HepG2 (cell line): ENCODE data around the gene MEF2B. TPM values are rescaled to one million over a fixed set of nuclear protein-coding genes. Genes with fewer than 3 reads are reported as not detected.

Source experiments
- ATAC-seq: fragments of 200-7000 bp; cut with Tn5 transposase; 3 replicates; pipeline ENCODE4 v1.9.1; 2020; ENCODE audit warnings: mild to moderate bottlenecking, moderate library complexity
- BruUV-seq: library from RNA; stranded (reverse); fragments of 400-500 nt; replicated peaks from 2 replicates; lab custom pipeline; 2021; lab: Mats Ljungman, UMichigan
- CTCF ChIA-PET: fragments of 300-600 bp; formaldehyde crosslinking; extraction: SDS; loops from one replicate; lab custom pipeline; 2021; ENCODE audit warnings: low total read pairs, inconsistent platforms, low intra/inter-chr PET ratio; lab: Yijun Ruan, JAX
- POLR2A ChIA-PET: fragments of 350-600 bp; sonication (Branson Sonifier 250); formaldehyde crosslinking; loops from one replicate; lab custom pipeline; 2020; ENCODE audit warnings: antibody characterized with exemption, inconsistent platforms; lab: Yijun Ruan, JAX
- DNase-seq: peaks from one replicate; pipeline ENCODE4 v3.0.0-alpha.2; 2015; ENCODE audit warnings: low spot score
- FAIRE-seq: peaks from 3 replicates; lab custom pipeline; 2011; peaks lifted over from hg19 to GRCh38; lab: Jason Lieb, UNC
- H2AFZ ChIP-seq: one replicate; pipeline ENCODE4 v1.6.1; 2011; ENCODE audit warnings: low read length, inconsistent platforms
- H3K27ac ChIP-seq: fragments of 300-600 bp; 3 replicates; pipeline ENCODE4 v1.8.0; 2011; ENCODE audit warnings: mixed run types, mild to moderate bottlenecking, mixed read lengths, low read length, inconsistent platforms; ENCODE audit not compliant: insufficient read depth; ENCODE audit errors: extremely low read length
- H3K27me3 ChIP-seq, 2 experiments: fragments of 200-600 bp in 1 of 2; 2 replicates in 1 of 2; 3 replicates in 1 of 2; pipeline versions ENCODE4 v1.6.0 to v1.8.0; 2011; ENCODE audit warnings: low read length in 2 of 2, mild to moderate bottlenecking in 2 of 2, moderate library complexity in 2 of 2, inconsistent platforms in 1 of 2; ENCODE audit not compliant: insufficient read depth in 2 of 2, control insufficient read depth in 1 of 2
- H3K36me3 ChIP-seq, 2 experiments: fragments of 200-600 bp in 1 of 2; replicated peaks in 1 of 2; 2 replicates in 1 of 2; 3 replicates in 1 of 2; pipeline versions ENCODE4 v1.5.1 to v1.8.0; 2011; ENCODE audit warnings: low read length in 2 of 2, inconsistent platforms in 1 of 2; ENCODE audit not compliant: insufficient read depth in 2 of 2, control insufficient read depth in 1 of 2
- H3K4me1 ChIP-seq: 2 replicates; pipeline ENCODE4 v1.5.1; 2012; ENCODE audit warnings: low read length, inconsistent platforms; ENCODE audit not compliant: insufficient read depth
- H3K4me2 ChIP-seq: 2 replicates; pipeline ENCODE4 v1.6.0; 2011; ENCODE audit warnings: low read depth, low read length, inconsistent platforms
- H3K4me3 ChIP-seq, 3 experiments: fragments of 200-600 bp in 1 of 3; sonication (generic), shearing (Covaris generic) in 1 of 3; replicated peaks in 1 of 3; 2 replicates each; pipeline ENCODE4 v1.5.1; 2011 to 2016; ENCODE audit warnings: low read length in 3 of 3, inconsistent platforms in 2 of 3, low read depth in 2 of 3, mild to moderate bottlenecking in 2 of 3, control low read depth in 1 of 3, mixed read lengths in 1 of 3; ENCODE audit not compliant: insufficient read depth in 1 of 3
- H3K79me2 ChIP-seq: one replicate; pipeline ENCODE4 v1.6.1; 2011; ENCODE audit warnings: low read length, inconsistent platforms; ENCODE audit not compliant: insufficient read depth
- H3K9ac ChIP-seq: 2 replicates; pipeline ENCODE4 v1.6.0; 2011; ENCODE audit warnings: mild to moderate bottlenecking, low read depth, low read length, inconsistent platforms; ENCODE audit not compliant: insufficient read depth
- H3K9me3 ChIP-seq: 2 replicates; pipeline ENCODE4 v1.5.1; 2012; ENCODE audit warnings: mild to moderate bottlenecking, low read length
- H4K20me1 ChIP-seq: 2 replicates; pipeline ENCODE4 v1.6.0; 2011; ENCODE audit warnings: inconsistent platforms, mild to moderate bottlenecking, low read length, moderate library complexity; ENCODE audit not compliant: insufficient read depth
- ADNP ChIP-seq: sonication (generic); formaldehyde crosslinking; IDR thresholded peaks from 2 replicates; pipeline ENCODE4 v1.4.0; 2020; ENCODE audit warnings: missing genetic modification reagents
- ARID2 ChIP-seq: sonication (generic); formaldehyde crosslinking; IDR thresholded peaks from 2 replicates; pipeline ENCODE4 v1.8.1; 2022; ENCODE audit warnings: mild to moderate bottlenecking, missing genetic modification reagents, borderline replicate concordance
- CEBPG ChIP-seq: IDR thresholded peaks from 2 replicates; pipeline ENCODE4 v1.6.1; 2016
- FLYWCH1 ChIP-seq: sonication (generic); formaldehyde crosslinking; IDR thresholded peaks from 2 replicates; pipeline ENCODE4 v1.8.1; 2023; ENCODE audit warnings: mild to moderate bottlenecking, missing genetic modification reagents
- GLI4 ChIP-seq: sonication (generic); formaldehyde crosslinking; IDR thresholded peaks from 2 replicates; pipeline ENCODE4 v1.5.1; 2020; ENCODE audit warnings: missing genetic modification reagents, mild to moderate bottlenecking, moderate library complexity, borderline replicate concordance
- MED8 ChIP-seq: sonication (generic); formaldehyde crosslinking; IDR thresholded peaks from 2 replicates; pipeline ENCODE4 v1.8.1; 2023; ENCODE audit warnings: mild to moderate bottlenecking, missing genetic modification reagents; ENCODE audit not compliant: insufficient replicate concordance
- PCBP1 ChIP-seq: fragments of 200-400 bp; formaldehyde crosslinking; IDR thresholded peaks from 2 replicates; pipeline ENCODE4 v1.6.1; 2017; ENCODE audit warnings: mild to moderate bottlenecking, low read depth, low read length, borderline replicate concordance
- PHF8 ChIP-seq: sonication (generic); formaldehyde crosslinking; IDR thresholded peaks from 2 replicates; pipeline ENCODE4 v1.5.0; 2020; ENCODE audit warnings: missing genetic modification reagents
- RBM22 ChIP-seq: fragments of 200-400 bp; formaldehyde crosslinking; optimal IDR thresholded peaks from 2 replicates; pipeline ENCODE3; 2017; ENCODE audit warnings: mild to moderate bottlenecking, low read length, moderate library complexity
- REXO4 ChIP-seq: sonication (generic); formaldehyde crosslinking; IDR thresholded peaks from 2 replicates; pipeline ENCODE4 v1.8.0; 2022; ENCODE audit warnings: missing genetic modification reagents, mild to moderate bottlenecking, borderline replicate concordance
- SNAPC2 ChIP-seq: sonication (generic); formaldehyde crosslinking; IDR thresholded peaks from 2 replicates; pipeline ENCODE4 v1.8.1; 2022; ENCODE audit warnings: mild to moderate bottlenecking, missing genetic modification reagents
- SP2 ChIP-seq: sonication (generic); formaldehyde crosslinking; IDR thresholded peaks from 2 replicates; pipeline ENCODE4 v1.5.1; 2020; ENCODE audit warnings: mild to moderate bottlenecking, missing genetic modification reagents
- THAP11 ChIP-seq: IDR thresholded peaks from 2 replicates; pipeline ENCODE4 v1.6.1; 2016; ENCODE audit warnings: missing biosample characterization, missing genetic modification reagents
- ZNF589 ChIP-seq: sonication (generic); formaldehyde crosslinking; conservative IDR thresholded peaks from 2 replicates; pipeline ENCODE4 v1.8.0; 2022; ENCODE audit warnings: mild to moderate bottlenecking, moderate library complexity, missing genetic modification reagents
- WGBS: methylation state at CpG from one replicate; pipeline ENCODE4 v1.1.6; 2017; ENCODE audit warnings: low lambda C conversion rate; 5-methylcytosine and 5-hydroxymethylcytosine counted together
- in situ Hi-C: cut with HindIII; loops from 2 replicates; pipeline ENCODE4 v1.10.0; 2017; ENCODE audit warnings: low pct_unique_long_range_greater_than_20kb; ENCODE audit not compliant: extremely low pct_ligation_motif_present
- intact Hi-C: fragments of 100-400 bp; cut with micrococcal nuclease; formaldehyde crosslinking; loops from one replicate; pipeline ENCODE4 v1.10.0; 2022; ENCODE audit not compliant: unreplicated experiment
- polyA plus RNA-seq, 8 experiments: library from polyadenylated mRNA; depleted of rRNA in 3 of 8; stranded (reverse) in 7 of 8; unstranded in 1 of 8; fragments of >200 nt; fragmentation: Illumina TruSeq in 4 of 8; extraction: Trizol in 4 of 8; gene quantifications; 2 replicates each; pipeline versions ENCODE4 v1.2.1 to v1.2.3, GENCODE V29; 2011 to 2016; ENCODE audit warnings: low read depth in 4 of 8, missing spikeins in 1 of 8, mixed read lengths in 1 of 8; ENCODE audit not compliant: insufficient read depth in 1 of 8
- total RNA-seq, 5 experiments: library from RNA; depleted of rRNA; stranded (reverse); fragments of >200 nt; fragmentation: Illumina TruSeq; extraction: Trizol; gene quantifications; 2 replicates each; pipeline ENCODE4 v1.2.3, GENCODE V29; 2016; ENCODE audit warnings: low read depth in 1 of 5
- TF ChIP-seq, protein P1 (sequence below): sonication (generic); formaldehyde crosslinking; IDR thresholded peaks from 2 replicates; pipeline ENCODE4 v1.5.1; 2020; ENCODE audit warnings: missing genetic modification reagents, mild to moderate bottlenecking, borderline replicate concordance
- TF ChIP-seq, protein P2 (sequence below): sonication (generic); formaldehyde crosslinking; IDR thresholded peaks from 2 replicates; pipeline ENCODE4 v1.9.0; 2021; ENCODE audit warnings: missing genetic modification reagents, mild to moderate bottlenecking, borderline replicate concordance
- TF ChIP-seq, protein P3 (sequence below): sonication (generic); formaldehyde crosslinking; IDR thresholded peaks from 2 replicates; pipeline ENCODE4 v1.8.0; 2023; ENCODE audit warnings: mild to moderate bottlenecking, missing genetic modification reagents
- TF ChIP-seq, protein P4 (sequence below): sonication (generic); formaldehyde crosslinking; IDR thresholded peaks from 2 replicates; pipeline ENCODE4 v1.5.0; 2020; ENCODE audit warnings: mild to moderate bottlenecking, low read depth, missing genetic modification reagents, borderline replicate concordance
- TF ChIP-seq, protein P5 (sequence below): sonication (generic); formaldehyde crosslinking; IDR thresholded peaks from 2 replicates; pipeline ENCODE4 v1.4.0; 2020; ENCODE audit warnings: missing genetic modification reagents

MEF2B gene
- total and polyA plus RNA-seq, 2 of the 13 experiments (the other 11 are each of a cell fraction or from before 2014, with no cell fraction given) = 1.2 to 1.7 TPM

DNA sequence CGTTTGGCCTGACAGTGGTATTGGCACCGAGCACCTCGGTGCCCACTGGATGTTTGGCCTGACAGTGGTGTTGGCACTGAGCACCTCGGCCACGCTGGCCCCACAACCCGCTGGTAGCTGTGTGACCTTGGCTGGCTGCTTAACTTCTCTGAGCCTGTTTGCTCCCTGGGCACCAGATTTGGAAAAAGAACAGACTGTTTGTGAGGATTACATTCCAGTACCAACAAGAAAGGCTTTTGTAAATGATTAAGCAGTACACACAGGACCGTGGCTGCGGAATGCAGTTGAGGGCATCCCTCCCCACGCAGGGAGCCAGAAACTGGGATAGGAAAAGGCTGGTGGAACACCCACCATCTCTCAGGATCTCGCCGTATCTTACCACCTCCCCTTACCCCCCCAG, 74.4 kb downstream of the MEF2B start:
- H3K27ac ChIP-seq = peak overlapping the region; percentile 99
- peak overlapping the region; percentile 35; the same call in 1 of the 2 replicates for H3K9ac ChIP-seq
- H3K4me1 ChIP-seq = peaks cover 73% of the 10 kb centered on the region
- H4K20me1 ChIP-seq = no peaks in the 10 kb centered on the region
- BruUV-seq = no TSS peak
- peak overlapping the region in 1 of 3 experiments; percentile 34; a peak in 1 of 6 replicates for H3K4me3 ChIP-seq
- no peak for ATAC-seq
- no peak overlapping the region for H2AFZ ChIP-seq
- peak overlapping the region; percentile 51 for H3K4me2 ChIP-seq
- intact Hi-C loops = loop anchor here (5.0 kb wide), 1 partner anchor 42 kb away; the partner anchor contains the start of gene TMEM161A
- WGBS = 28% methylated on average over 11 of the region's 11 CpGs
- DNase-seq = peak; percentile 20
- ChIA-PET CTCF (no interaction called here), POLR2A (interaction anchor here (1.0 kb wide), 1 partner anchor 33 kb away, joined by 4 read pairs; the partner anchor contains the start of gene SLC25A42)
- FAIRE-seq = peak; percentile 51
- in situ Hi-C loops = no loop called here
- H3K79me2 ChIP-seq = no peaks in the 10 kb centered on the region
- no peaks in the 10 kb centered on the region for H3K9me3 ChIP-seq
- no peaks in the 10 kb centered on the region for H3K27me3 ChIP-seq
- H3K36me3 ChIP-seq = no peaks in the 10 kb centered on the region
- TF ChIP-seq, protein P1, sequence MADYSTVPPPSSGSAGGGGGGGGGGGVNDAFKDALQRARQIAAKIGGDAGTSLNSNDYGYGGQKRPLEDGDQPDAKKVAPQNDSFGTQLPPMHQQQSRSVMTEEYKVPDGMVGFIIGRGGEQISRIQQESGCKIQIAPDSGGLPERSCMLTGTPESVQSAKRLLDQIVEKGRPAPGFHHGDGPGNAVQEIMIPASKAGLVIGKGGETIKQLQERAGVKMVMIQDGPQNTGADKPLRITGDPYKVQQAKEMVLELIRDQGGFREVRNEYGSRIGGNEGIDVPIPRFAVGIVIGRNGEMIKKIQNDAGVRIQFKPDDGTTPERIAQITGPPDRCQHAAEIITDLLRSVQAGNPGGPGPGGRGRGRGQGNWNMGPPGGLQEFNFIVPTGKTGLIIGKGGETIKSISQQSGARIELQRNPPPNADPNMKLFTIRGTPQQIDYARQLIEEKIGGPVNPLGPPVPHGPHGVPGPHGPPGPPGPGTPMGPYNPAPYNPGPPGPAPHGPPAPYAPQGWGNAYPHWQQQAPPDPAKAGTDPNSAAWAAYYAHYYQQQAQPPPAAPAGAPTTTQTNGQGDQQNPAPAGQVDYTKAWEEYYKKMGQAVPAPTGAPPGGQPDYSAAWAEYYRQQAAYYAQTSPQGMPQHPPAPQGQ (CRISPR knock-in tag) = no peak
- no peak for TF ChIP-seq FLYWCH1 (CRISPR knock-in tag)
- TF ChIP-seq, protein P2, sequence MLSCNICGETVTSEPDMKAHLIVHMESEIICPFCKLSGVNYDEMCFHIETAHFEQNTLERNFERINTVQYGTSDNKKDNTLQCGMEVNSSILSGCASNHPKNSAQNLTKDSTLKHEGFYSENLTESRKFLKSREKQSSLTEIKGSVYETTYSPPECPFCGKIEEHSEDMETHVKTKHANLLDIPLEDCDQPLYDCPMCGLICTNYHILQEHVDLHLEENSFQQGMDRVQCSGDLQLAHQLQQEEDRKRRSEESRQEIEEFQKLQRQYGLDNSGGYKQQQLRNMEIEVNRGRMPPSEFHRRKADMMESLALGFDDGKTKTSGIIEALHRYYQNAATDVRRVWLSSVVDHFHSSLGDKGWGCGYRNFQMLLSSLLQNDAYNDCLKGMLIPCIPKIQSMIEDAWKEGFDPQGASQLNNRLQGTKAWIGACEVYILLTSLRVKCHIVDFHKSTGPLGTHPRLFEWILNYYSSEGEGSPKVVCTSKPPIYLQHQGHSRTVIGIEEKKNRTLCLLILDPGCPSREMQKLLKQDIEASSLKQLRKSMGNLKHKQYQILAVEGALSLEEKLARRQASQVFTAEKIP (CRISPR knock-in tag) = no peak
- peak; percentile 80 for TF ChIP-seq ADNP (CRISPR knock-in tag)
- TF ChIP-seq GLI4 (CRISPR knock-in tag) = no peak
- TF ChIP-seq RBM22 = no peak
- TF ChIP-seq REXO4 (CRISPR knock-in tag) = no peak
- TF ChIP-seq, protein P3, sequence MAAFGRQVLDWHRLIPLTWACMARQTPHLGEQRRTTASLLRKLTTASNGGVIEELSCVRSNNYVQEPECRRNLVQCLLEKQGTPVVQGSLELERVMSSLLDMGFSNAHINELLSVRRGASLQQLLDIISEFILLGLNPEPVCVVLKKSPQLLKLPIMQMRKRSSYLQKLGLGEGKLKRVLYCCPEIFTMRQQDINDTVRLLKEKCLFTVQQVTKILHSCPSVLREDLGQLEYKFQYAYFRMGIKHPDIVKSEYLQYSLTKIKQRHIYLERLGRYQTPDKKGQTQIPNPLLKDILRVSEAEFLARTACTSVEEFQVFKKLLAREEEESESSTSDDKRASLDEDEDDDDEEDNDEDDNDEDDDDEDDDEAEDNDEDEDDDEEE (CRISPR knock-in tag) = no peak
- 0 out of 2 replicates have a peak, but pooled peaks have one; percentile 35 for TF ChIP-seq PCBP1
- no peak for TF ChIP-seq ARID2 (CRISPR knock-in tag)
- TF ChIP-seq, protein P4, sequence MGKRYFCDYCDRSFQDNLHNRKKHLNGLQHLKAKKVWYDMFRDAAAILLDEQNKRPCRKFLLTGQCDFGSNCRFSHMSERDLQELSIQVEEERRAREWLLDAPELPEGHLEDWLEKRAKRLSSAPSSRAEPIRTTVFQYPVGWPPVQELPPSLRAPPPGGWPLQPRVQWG (CRISPR knock-in tag) = no peak
- TF ChIP-seq ZNF589 (CRISPR knock-in tag) = no peak
- no peak for TF ChIP-seq MED8 (CRISPR knock-in tag)
- no peak for TF ChIP-seq SP2 (CRISPR knock-in tag)
- 0 out of 2 replicates have a peak, but pooled peaks have one; percentile 4 for TF ChIP-seq CEBPG
- no peak for TF ChIP-seq PHF8
- TF ChIP-seq, protein P5, sequence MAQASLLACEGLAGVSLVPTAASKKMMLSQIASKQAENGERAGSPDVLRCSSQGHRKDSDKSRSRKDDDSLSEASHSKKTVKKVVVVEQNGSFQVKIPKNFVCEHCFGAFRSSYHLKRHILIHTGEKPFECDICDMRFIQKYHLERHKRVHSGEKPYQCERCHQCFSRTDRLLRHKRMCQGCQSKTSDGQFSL (CRISPR knock-in tag) = no peak
- TF ChIP-seq SNAPC2 (CRISPR knock-in tag) = no peak
- no peak for TF ChIP-seq THAP11
